SK-N-SH treated with all-trans-retinoic acid at 6 μM for 48 hours (cell line): ENCODE results near the gene RCCD1.

Experiments
- ATAC-seq: fragments of 200-7000 bp; cut with Tn5 transposase; 3 replicates; pipeline ENCODE4 v1.9.1; 2020; ENCODE audit warnings: mild to moderate bottlenecking, moderate library complexity
- ARNTL ChIP-seq: fragments of 450-650 bp; formaldehyde crosslinking; IDR thresholded peaks from 2 replicates; pipeline ENCODE4 v1.5.0; 2020; ENCODE audit warnings: low read depth, mild to moderate bottlenecking, moderate library complexity, borderline replicate concordance
- BACH2 ChIP-seq: fragments of 250-450 bp; sonication (Bioruptor Pico); IDR thresholded peaks from 2 replicates; pipeline ENCODE4 v1.9.0; 2021; ENCODE audit warnings: mild to moderate bottlenecking, borderline replicate concordance
- CSDC2 ChIP-seq: fragments of 250-450 bp; sonication (Bioruptor Pico); IDR thresholded peaks from 2 replicates; pipeline ENCODE4 v1.5.0; 2020; ENCODE audit warnings: mild to moderate bottlenecking, moderate library complexity
- ESRRG ChIP-seq: fragments of 250-450 bp; sonication (Bioruptor Pico); IDR thresholded peaks from 2 replicates; pipeline ENCODE4 v1.6.1; 2021; ENCODE audit warnings: mild to moderate bottlenecking
- GLIS3 ChIP-seq: fragments of 250-450 bp; sonication (Bioruptor Pico); IDR thresholded peaks from 2 replicates; pipeline ENCODE4 v1.5.0; 2020; ENCODE audit warnings: mild to moderate bottlenecking, moderate library complexity
- ISL1 ChIP-seq: fragments of 250-450 bp; sonication (Bioruptor Pico); IDR thresholded peaks from 2 replicates; pipeline ENCODE4 v2.1.2; 2022; ENCODE audit warnings: mild to moderate bottlenecking, moderate library complexity
- OSR1 ChIP-seq: fragments of 250-450 bp; sonication (Bioruptor Pico); IDR thresholded peaks from 2 replicates; pipeline ENCODE4 v1.8.0; 2022; ENCODE audit warnings: moderate library complexity, mild to moderate bottlenecking, inconsistent platforms
- PPARA ChIP-seq: fragments of 250-450 bp; sonication (Bioruptor Pico); IDR thresholded peaks from 2 replicates; pipeline ENCODE4 v1.5.0; 2020; ENCODE audit warnings: mild to moderate bottlenecking, borderline replicate concordance
- RARB ChIP-seq: fragments of 250-450 bp; sonication (Bioruptor Pico); IDR thresholded peaks from 2 replicates; pipeline ENCODE4 v1.8.0; 2021; ENCODE audit warnings: mild to moderate bottlenecking, moderate library complexity
- SNAI2 ChIP-seq: fragments of 250-450 bp; sonication (Bioruptor Pico); IDR thresholded peaks from 2 replicates; pipeline ENCODE4 v1.5.0; 2020; ENCODE audit warnings: mild to moderate bottlenecking, moderate library complexity
- TOX ChIP-seq: fragments of 250-450 bp; sonication (Bioruptor Pico); IDR thresholded peaks from 2 replicates; pipeline ENCODE4 v1.8.0; 2021; ENCODE audit warnings: mild to moderate bottlenecking, moderate library complexity, borderline replicate concordance
- ZC3H10 ChIP-seq: fragments of 250-450 bp; sonication (Bioruptor Pico); IDR thresholded peaks from 2 replicates; pipeline ENCODE4 v1.5.1; 2021; ENCODE audit warnings: mild to moderate bottlenecking, moderate library complexity
- ZFP3 ChIP-seq: fragments of 250-450 bp; sonication (Bioruptor Pico); IDR thresholded peaks from 2 replicates; pipeline ENCODE4 v1.5.0; 2020; ENCODE audit warnings: mild to moderate bottlenecking, moderate library complexity
- ZFP30 ChIP-seq: fragments of 450-650 bp; formaldehyde crosslinking; IDR thresholded peaks from 2 replicates; pipeline ENCODE4 v1.5.0; 2022; ENCODE audit warnings: mild to moderate bottlenecking, moderate library complexity
- ZNF565 ChIP-seq: fragments of 450-650 bp; formaldehyde crosslinking; conservative IDR thresholded peaks from 2 replicates; pipeline ENCODE4 v1.5.0; 2020; ENCODE audit warnings: low read depth, mild to moderate bottlenecking, moderate library complexity
- ZNF8 ChIP-seq: fragments of 450-650 bp; formaldehyde crosslinking; IDR thresholded peaks from 2 replicates; pipeline ENCODE4 v1.5.0; 2020; ENCODE audit warnings: mild to moderate bottlenecking, moderate library complexity
- TF ChIP-seq, protein P1 (sequence below): fragments of 250-450 bp; sonication (Bioruptor Pico); IDR thresholded peaks from 2 replicates; pipeline ENCODE4 v1.5.0; 2020; ENCODE audit warnings: mild to moderate bottlenecking, moderate library complexity
- TF ChIP-seq, protein P2 (sequence below): fragments of 250-450 bp; sonication (Bioruptor Pico); IDR thresholded peaks from 2 replicates; pipeline ENCODE4 v1.5.1; 2021; ENCODE audit warnings: mild to moderate bottlenecking, moderate library complexity
- TF ChIP-seq, protein P3 (sequence below): fragments of 250-450 bp; sonication (Bioruptor Pico); IDR thresholded peaks from 2 replicates; pipeline ENCODE4 v1.8.0; 2021; ENCODE audit warnings: low read depth, mild to moderate bottlenecking, moderate library complexity, borderline replicate concordance
- TF ChIP-seq, protein P4 (sequence below): fragments of 250-450 bp; sonication (Bioruptor Pico); IDR thresholded peaks from 2 replicates; pipeline ENCODE4 v1.8.0; 2020; ENCODE audit warnings: mild to moderate bottlenecking, moderate library complexity, borderline replicate concordance

Gene RCCD1

DNA sequence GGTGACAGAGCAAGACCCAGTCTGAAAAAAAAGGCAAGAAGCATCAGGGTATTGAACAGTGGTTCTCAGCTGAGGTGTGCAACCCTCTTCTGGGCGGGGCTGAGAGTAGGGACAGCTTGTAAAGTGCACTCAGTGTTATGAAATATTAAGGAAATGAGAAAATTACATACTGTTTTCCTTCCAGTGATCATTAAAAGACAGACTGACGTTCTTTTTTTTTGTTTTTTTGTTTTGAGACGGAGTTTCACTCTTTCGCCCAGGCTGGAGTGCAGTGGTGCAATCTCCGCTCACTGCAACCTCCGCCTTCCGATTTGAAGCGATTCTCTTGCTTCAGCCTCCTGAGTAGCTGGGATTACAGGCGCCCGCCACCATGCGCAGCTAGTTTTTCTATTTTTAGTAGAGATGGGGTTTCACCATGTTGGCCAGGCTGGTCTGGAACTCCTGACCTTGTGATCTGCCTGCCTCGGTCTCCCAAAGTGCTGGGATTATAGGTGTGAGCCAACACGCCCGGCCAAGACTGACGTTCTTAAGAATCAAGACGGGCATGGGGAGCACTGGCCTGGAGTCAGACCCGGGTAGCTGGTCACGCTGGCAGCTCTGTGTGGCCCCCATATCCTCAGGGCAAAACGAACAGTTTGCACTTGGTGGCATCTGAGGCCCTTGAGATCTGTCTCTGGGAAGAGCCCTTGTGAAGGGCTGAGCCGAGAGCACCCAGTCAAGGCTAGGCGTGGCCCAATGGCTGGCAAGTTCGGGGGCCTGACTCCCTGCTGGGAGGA lies 40.2 kb upstream of the RCCD1 start:
- TF ChIP-seq BACH2 (no peak), ZC3H10 (CRISPR knock-in tag) (no peak), ESRRG (CRISPR knock-in tag) (no peak), ZFP3 (CRISPR knock-in tag) (no peak), CSDC2 (no peak), ZNF565 (no peak)
- TF ChIP-seq, protein P1, sequence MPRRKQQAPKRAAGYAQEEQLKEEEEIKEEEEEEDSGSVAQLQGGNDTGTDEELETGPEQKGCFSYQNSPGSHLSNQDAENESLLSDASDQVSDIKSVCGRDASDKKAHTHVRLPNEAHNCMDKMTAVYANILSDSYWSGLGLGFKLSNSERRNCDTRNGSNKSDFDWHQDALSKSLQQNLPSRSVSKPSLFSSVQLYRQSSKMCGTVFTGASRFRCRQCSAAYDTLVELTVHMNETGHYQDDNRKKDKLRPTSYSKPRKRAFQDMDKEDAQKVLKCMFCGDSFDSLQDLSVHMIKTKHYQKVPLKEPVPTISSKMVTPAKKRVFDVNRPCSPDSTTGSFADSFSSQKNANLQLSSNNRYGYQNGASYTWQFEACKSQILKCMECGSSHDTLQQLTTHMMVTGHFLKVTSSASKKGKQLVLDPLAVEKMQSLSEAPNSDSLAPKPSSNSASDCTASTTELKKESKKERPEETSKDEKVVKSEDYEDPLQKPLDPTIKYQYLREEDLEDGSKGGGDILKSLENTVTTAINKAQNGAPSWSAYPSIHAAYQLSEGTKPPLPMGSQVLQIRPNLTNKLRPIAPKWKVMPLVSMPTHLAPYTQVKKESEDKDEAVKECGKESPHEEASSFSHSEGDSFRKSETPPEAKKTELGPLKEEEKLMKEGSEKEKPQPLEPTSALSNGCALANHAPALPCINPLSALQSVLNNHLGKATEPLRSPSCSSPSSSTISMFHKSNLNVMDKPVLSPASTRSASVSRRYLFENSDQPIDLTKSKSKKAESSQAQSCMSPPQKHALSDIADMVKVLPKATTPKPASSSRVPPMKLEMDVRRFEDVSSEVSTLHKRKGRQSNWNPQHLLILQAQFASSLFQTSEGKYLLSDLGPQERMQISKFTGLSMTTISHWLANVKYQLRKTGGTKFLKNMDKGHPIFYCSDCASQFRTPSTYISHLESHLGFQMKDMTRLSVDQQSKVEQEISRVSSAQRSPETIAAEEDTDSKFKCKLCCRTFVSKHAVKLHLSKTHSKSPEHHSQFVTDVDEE (CRISPR knock-in tag), result no peak
- no peak for ATAC-seq

DNA sequence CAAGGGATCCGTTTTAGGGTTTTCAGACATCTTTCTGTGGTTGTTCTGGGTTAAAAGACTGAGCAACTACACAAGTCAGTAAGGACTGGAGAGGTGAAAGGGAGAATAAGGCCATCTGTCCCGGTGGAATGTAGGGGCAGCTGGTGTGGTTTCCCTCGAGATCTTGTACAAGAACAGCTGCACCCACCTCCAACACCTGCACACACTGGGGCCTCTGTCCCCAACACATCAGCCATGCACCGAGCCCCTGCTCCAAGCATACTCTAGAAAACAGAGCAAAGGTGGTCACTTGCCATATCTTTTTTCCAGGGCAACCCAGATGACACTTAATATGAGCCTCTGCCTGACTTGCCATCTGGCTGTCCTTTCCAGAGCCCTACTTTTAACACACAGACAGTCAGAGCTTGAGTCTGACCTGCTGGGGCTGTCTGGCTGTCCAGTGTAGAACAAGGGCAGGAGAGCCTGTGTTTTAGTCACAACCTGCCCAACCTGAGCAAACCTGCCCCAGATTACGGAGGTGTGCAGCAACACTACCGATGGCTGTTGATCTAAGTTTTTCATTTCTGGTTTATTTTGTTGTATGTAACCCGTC lies 39.4 kb upstream of the RCCD1 start:
- no peak for ATAC-seq
- TF ChIP-seq ZFP3 (CRISPR knock-in tag) (no peak), ZFP30 (no peak)

DNA sequence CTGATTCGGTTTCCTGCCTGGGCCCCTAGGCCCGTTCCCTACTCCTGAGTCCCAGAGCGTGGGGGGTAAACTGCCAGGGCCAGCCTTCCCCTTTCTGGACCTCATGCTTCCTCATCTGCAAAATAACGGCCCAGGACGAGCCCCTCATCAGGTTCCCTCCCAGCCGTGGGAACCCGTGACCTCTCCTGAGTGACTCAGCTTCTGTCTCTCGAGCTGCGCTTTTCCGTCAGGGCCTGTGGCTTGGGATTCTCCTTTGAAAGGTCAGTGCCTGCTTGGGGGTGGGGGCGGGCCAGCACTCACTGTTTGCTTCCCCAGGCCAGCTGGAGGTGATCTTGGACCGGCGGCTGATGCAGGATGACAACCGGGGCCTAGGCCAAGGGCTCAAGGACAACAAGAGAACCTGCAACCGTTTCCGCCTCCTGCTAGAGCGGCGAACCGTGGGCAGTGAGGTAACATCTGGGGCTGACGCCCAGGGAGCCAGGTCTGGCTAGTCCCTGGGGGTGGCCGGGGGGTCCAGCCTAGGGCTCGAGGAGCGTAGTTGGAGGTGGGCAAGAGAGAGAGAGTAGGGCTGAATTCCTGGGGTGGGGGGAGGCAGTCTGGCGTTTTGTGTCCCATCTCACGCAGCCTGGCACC lies 38.8 kb upstream of the RCCD1 start:
- ATAC-seq, result no peak

DNA sequence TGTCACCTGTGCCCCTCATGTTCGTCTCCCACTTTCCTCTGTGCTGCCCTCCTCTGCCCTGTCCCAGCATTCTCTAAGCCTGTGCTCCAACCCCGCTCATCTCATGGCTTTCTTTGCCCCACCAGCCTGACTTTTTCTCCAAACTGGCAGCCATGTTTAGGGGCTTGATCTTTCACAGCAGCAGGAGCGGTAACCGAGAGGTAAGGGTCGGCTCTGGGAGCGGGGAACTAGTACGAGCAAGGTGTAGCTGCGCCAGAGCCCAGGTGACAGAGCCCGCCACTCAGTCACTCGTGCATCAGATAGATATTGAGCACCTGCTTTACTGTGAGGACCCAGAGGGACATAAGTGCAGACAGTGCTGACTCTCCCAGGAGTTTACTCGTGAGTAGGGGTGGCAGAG lies 38.2 kb upstream of the RCCD1 start:
- no peak for TF ChIP-seq ZC3H10 (CRISPR knock-in tag)
- TF ChIP-seq CSDC2, result no peak
- TF ChIP-seq SNAI2, result no peak
- no peak for ATAC-seq

More for the DNA sequence above, 38.8 kb upstream of the RCCD1 start:
- no peak for TF ChIP-seq PPARA (CRISPR knock-in tag)
- no peak for TF ChIP-seq ZFP30
- TF ChIP-seq, protein P2, sequence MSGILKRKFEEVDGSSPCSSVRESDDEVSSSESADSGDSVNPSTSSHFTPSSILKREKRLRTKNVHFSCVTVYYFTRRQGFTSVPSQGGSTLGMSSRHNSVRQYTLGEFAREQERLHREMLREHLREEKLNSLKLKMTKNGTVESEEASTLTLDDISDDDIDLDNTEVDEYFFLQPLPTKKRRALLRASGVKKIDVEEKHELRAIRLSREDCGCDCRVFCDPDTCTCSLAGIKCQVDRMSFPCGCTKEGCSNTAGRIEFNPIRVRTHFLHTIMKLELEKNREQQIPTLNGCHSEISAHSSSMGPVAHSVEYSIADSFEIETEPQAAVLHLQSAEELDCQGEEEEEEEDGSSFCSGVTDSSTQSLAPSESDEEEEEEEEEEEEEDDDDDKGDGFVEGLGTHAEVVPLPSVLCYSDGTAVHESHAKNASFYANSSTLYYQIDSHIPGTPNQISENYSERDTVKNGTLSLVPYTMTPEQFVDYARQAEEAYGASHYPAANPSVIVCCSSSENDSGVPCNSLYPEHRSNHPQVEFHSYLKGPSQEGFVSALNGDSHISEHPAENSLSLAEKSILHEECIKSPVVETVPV (CRISPR knock-in tag), result no peak
- TF ChIP-seq ESRRG (CRISPR knock-in tag), result no peak
- no peak for TF ChIP-seq ZNF8 (CRISPR knock-in tag)
- TF ChIP-seq, protein P3, sequence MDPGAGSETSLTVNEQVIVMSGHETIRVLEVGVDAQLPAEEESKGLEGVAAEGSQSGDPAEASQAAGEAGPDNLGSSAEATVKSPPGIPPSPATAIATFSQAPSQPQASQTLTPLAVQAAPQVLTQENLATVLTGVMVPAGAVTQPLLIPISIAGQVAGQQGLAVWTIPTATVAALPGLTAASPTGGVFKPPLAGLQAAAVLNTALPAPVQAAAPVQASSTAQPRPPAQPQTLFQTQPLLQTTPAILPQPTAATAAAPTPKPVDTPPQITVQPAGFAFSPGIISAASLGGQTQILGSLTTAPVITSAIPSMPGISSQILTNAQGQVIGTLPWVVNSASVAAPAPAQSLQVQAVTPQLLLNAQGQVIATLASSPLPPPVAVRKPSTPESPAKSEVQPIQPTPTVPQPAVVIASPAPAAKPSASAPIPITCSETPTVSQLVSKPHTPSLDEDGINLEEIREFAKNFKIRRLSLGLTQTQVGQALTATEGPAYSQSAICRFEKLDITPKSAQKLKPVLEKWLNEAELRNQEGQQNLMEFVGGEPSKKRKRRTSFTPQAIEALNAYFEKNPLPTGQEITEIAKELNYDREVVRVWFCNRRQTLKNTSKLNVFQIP (CRISPR knock-in tag), result no peak
- TF ChIP-seq ZNF565, result no peak

DNA sequence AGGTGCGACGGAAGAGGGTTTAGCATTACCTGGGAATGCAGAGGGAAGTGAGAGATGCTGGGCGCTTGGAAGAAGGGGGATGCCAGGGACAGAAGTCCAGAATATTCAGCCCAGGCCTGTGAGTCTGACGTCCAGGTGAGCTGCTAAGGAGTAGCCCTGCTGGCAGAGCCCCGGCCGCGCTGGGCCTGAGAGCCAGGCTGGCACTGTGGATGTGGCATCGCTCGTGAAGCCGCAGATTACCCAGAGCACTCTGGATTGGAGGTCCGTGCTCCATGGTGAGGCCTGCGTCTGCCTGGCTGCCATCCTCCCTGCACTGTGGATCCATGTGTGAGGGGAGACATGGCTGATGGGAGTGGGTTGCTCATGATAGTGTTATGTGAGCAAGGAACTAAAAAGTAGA lies 37.1 kb upstream of the RCCD1 start:
- TF ChIP-seq SNAI2 (no peak), OSR1 (CRISPR knock-in tag) (no peak), ZFP30 (no peak), ISL1 (CRISPR knock-in tag) (no peak), GLIS3 (CRISPR knock-in tag) (no peak), TOX (CRISPR knock-in tag) (no peak), ARNTL (CRISPR knock-in tag) (no peak), RARB (CRISPR knock-in tag) (no peak), ZNF8 (CRISPR knock-in tag) (no peak), ESRRG (CRISPR knock-in tag) (no peak)
- TF ChIP-seq, protein P4, sequence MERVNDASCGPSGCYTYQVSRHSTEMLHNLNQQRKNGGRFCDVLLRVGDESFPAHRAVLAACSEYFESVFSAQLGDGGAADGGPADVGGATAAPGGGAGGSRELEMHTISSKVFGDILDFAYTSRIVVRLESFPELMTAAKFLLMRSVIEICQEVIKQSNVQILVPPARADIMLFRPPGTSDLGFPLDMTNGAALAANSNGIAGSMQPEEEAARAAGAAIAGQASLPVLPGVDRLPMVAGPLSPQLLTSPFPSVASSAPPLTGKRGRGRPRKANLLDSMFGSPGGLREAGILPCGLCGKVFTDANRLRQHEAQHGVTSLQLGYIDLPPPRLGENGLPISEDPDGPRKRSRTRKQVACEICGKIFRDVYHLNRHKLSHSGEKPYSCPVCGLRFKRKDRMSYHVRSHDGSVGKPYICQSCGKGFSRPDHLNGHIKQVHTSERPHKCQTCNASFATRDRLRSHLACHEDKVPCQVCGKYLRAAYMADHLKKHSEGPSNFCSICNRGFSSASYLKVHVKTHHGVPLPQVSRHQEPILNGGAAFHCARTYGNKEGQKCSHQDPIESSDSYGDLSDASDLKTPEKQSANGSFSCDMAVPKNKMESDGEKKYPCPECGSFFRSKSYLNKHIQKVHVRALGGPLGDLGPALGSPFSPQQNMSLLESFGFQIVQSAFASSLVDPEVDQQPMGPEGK, result no peak
- ATAC-seq, result no peak
